WTC11 (cell line): ENCODE results near the gene KPNB1. TPM values are rescaled to one million over a fixed set of nuclear protein-coding genes. Genes with fewer than 3 reads are reported as not detected.

Source experiments
- ATAC-seq: fragments of 200-7000 bp; cut with Tn5 transposase; 2 replicates; pipeline ENCODE4 v1.10.0; 2021; ENCODE audit warnings: mild to moderate bottlenecking, moderate library complexity
- CTCF ChIA-PET: fragments of 300-600 bp; sonication (Branson Sonifier 250); formaldehyde crosslinking; loops from one replicate; lab custom pipeline; 2021; ENCODE audit warnings: antibody characterized with exemption; lab: Charles Lee
- POLR2A ChIA-PET: fragments of 350-600 bp; sonication (Branson Sonifier 250); formaldehyde crosslinking; loops from one replicate; lab custom pipeline; 2021; ENCODE audit warnings: antibody characterized with exemption; lab: Charles Lee
- DNase-seq: peaks from one replicate; pipeline ENCODE4 v3.0.0; 2021; ENCODE audit warnings: low spot score
- H3K27ac Mint-ChIP-seq: 2 replicates; pipeline ENCODE4 v1.8.0; 2021; ENCODE audit warnings: mixed read lengths
- H3K27me3 Mint-ChIP-seq: 2 replicates; pipeline ENCODE4 v1.8.0; 2021; ENCODE audit warnings: low read depth, mild to moderate bottlenecking, moderate library complexity, mixed read lengths
- H3K36me3 Mint-ChIP-seq: 2 replicates; pipeline ENCODE4 v1.8.0; 2021; ENCODE audit warnings: mixed read lengths
- H3K4me1 Mint-ChIP-seq: 2 replicates; pipeline ENCODE4 v1.8.0; 2022; ENCODE audit warnings: mixed read lengths
- H3K4me3 Mint-ChIP-seq: 2 replicates; pipeline ENCODE4 v1.8.0; 2021; ENCODE audit warnings: mild to moderate bottlenecking, moderate library complexity, mixed read lengths
- H3K9me3 Mint-ChIP-seq: 2 replicates; pipeline ENCODE4 v1.8.0; 2021; ENCODE audit warnings: mixed read lengths
- AFF4 ChIP-seq: sonication (generic); formaldehyde crosslinking; IDR thresholded peaks from 2 replicates; pipeline ENCODE4 v1.8.1; 2023; ENCODE audit warnings: mild to moderate bottlenecking, missing genetic modification reagents, borderline replicate concordance
- AR ChIP-seq: fragments of 250-450 bp; sonication (Bioruptor Pico); IDR thresholded peaks from 2 replicates; pipeline ENCODE4 v1.9.0; 2021; ENCODE audit warnings: mild to moderate bottlenecking
- ATF6 ChIP-seq: sonication (generic); formaldehyde crosslinking; IDR thresholded peaks from 2 replicates; pipeline ENCODE4 v1.8.1; 2023; ENCODE audit warnings: mild to moderate bottlenecking, missing genetic modification reagents
- ESRRA ChIP-seq: sonication (generic); formaldehyde crosslinking; IDR thresholded peaks from 2 replicates; pipeline ENCODE4 v1.8.1; 2022; ENCODE audit warnings: mild to moderate bottlenecking, missing genetic modification reagents, borderline replicate concordance
- HMGA2 ChIP-seq: fragments of 250-450 bp; sonication (Bioruptor Pico); IDR thresholded peaks from 2 replicates; pipeline ENCODE4 v1.4.0; 2021; ENCODE audit warnings: mild to moderate bottlenecking, moderate library complexity
- HMGXB4 ChIP-seq: sonication (generic); formaldehyde crosslinking; IDR thresholded peaks from 2 replicates; pipeline ENCODE4 v1.8.1; 2023; ENCODE audit warnings: mild to moderate bottlenecking, moderate library complexity, missing genetic modification reagents
- JAZF1 ChIP-seq: fragments of 250-450 bp; sonication (Bioruptor Pico); IDR thresholded peaks from 2 replicates; pipeline ENCODE4 v1.9.0; 2021; ENCODE audit warnings: moderate library complexity, mild to moderate bottlenecking, inconsistent platforms
- MXD4 ChIP-seq: fragments of 250-450 bp; sonication (Bioruptor Pico); IDR thresholded peaks from 2 replicates; pipeline ENCODE4 v1.8.0; 2021; ENCODE audit warnings: mild to moderate bottlenecking, moderate library complexity, borderline replicate concordance
- NR2C2 ChIP-seq: sonication (generic); formaldehyde crosslinking; IDR thresholded peaks from 2 replicates; pipeline ENCODE4 v1.8.0; 2022; ENCODE audit warnings: mild to moderate bottlenecking, missing genetic modification reagents
- SMAD3 ChIP-seq: sonication (generic); formaldehyde crosslinking; IDR thresholded peaks from 2 replicates; pipeline ENCODE4 v1.8.0; 2022; ENCODE audit warnings: missing genetic modification reagents, mild to moderate bottlenecking, borderline replicate concordance
- STAT6 ChIP-seq: sonication (generic); formaldehyde crosslinking; conservative IDR thresholded peaks from 2 replicates; pipeline ENCODE4 v1.8.1; 2023; ENCODE audit warnings: mild to moderate bottlenecking, low read depth, missing genetic modification reagents, moderate library complexity
- TEAD4 ChIP-seq: sonication (generic); formaldehyde crosslinking; IDR thresholded peaks from 2 replicates; pipeline ENCODE4 v1.8.0; 2022; ENCODE audit warnings: mild to moderate bottlenecking, missing genetic modification reagents
- ZBTB21 ChIP-seq: sonication (generic); formaldehyde crosslinking; IDR thresholded peaks from 2 replicates; pipeline ENCODE4 v1.8.1; 2023; ENCODE audit warnings: mild to moderate bottlenecking, missing genetic modification reagents, borderline replicate concordance
- ZBTB43 ChIP-seq: sonication (generic); formaldehyde crosslinking; IDR thresholded peaks from 2 replicates; pipeline ENCODE4 v1.8.1; 2023; ENCODE audit warnings: mild to moderate bottlenecking, missing genetic modification reagents
- ZMAT4 ChIP-seq: fragments of 250-450 bp; sonication (Bioruptor Pico); IDR thresholded peaks from 2 replicates; pipeline ENCODE4 v1.9.0; 2021; ENCODE audit warnings: mild to moderate bottlenecking
- ZNF263 ChIP-seq: sonication (generic); formaldehyde crosslinking; IDR thresholded peaks from 2 replicates; pipeline ENCODE4 v1.8.1; 2022; ENCODE audit warnings: low read depth, mild to moderate bottlenecking, moderate library complexity, missing genetic modification reagents
- ZNF396 ChIP-seq: fragments of 250-450 bp; sonication (Bioruptor Pico); IDR thresholded peaks from 2 replicates; pipeline ENCODE4 v1.8.0; 2021; ENCODE audit warnings: mild to moderate bottlenecking, moderate library complexity, borderline replicate concordance
- ZNF423 ChIP-seq: fragments of 250-450 bp; sonication (Bioruptor Pico); IDR thresholded peaks from 2 replicates; pipeline ENCODE4 v2.1.2; 2022; ENCODE audit warnings: mild to moderate bottlenecking, moderate library complexity
- total RNA-seq: library from RNA; stranded (reverse); gene quantifications from 3 replicates; pipeline ENCODE4 v1.2.3, GENCODE V29; 2021

Gene KPNB1
- total RNA-seq, 1 experiment from 2014 or later = 506 TPM

GRCh38 chr17:47674499-47674898 lies 24.8 kb downstream of the KPNB1 start:
- ChIA-PET CTCF (interaction anchor here (1.0 kb wide), 1 partner anchor 24 kb away, joined by 3 read pairs; no protein-coding TSS in a partner anchor), POLR2A (no interaction called here)
- Mint-ChIP-seq H3K4me1 (no peaks in the 10 kb centered on the region), H3K27ac (no peak overlapping the region), H3K27me3 (no peaks in the 10 kb centered on the region), H3K9me3 (no peaks in the 10 kb centered on the region), H3K4me3 (no peak overlapping the region), H3K36me3 (peaks cover 94% of the 10 kb centered on the region)
- no peak for TF ChIP-seq ZNF423 (CRISPR knock-in tag)
- TF ChIP-seq SMAD3 (CRISPR knock-in tag) = no peak
- no peak for TF ChIP-seq ESRRA (CRISPR knock-in tag)
- TF ChIP-seq AR (CRISPR knock-in tag) = no peak
- no peak for TF ChIP-seq MXD4 (CRISPR knock-in tag)
- no peak for ATAC-seq
- DNase-seq = no peak

GRCh38 chr17:47675380-47676198 lies 25.9 kb downstream of the KPNB1 start:
- CTCF ChIA-PET = interaction anchor here (1.0 to 2.1 kb wide), 3 partner anchors 12 to 66 kb away, joined by 3 to 6 read pairs (median 5); no protein-coding TSS in a partner anchor
- POLR2A ChIA-PET = interaction anchor here (0.7 kb wide), 1 partner anchor 12 kb away, joined by 5 read pairs; no protein-coding TSS in a partner anchor
- TF ChIP-seq AFF4 (CRISPR knock-in tag) (no peak), ZBTB43 (CRISPR knock-in tag) (no peak), HMGXB4 (CRISPR knock-in tag) (no peak), STAT6 (CRISPR knock-in tag) (no peak), JAZF1 (CRISPR knock-in tag) (no peak), ZNF263 (no peak), HMGA2 (CRISPR knock-in tag) (no peak), ATF6 (CRISPR knock-in tag) (no peak), TEAD4 (CRISPR knock-in tag) (no peak), ZBTB21 (CRISPR knock-in tag) (no peak), ZMAT4 (CRISPR knock-in tag) (no peak), NR2C2 (CRISPR knock-in tag) (no peak), ZNF396 (CRISPR knock-in tag) (no peak)

More at GRCh38 chr17:47675380-47676198, 25.9 kb downstream of the KPNB1 start:
- no peaks in the 10 kb centered on the region for H3K9me3 Mint-ChIP-seq
- no peaks in the 10 kb centered on the region for H3K27me3 Mint-ChIP-seq
- ATAC-seq (no peak), DNase-seq (no peak)
- H3K4me1 Mint-ChIP-seq = no peaks in the 10 kb centered on the region
- peaks cover 93% of the 10 kb centered on the region for H3K36me3 Mint-ChIP-seq
- no peak overlapping the region for H3K4me3 Mint-ChIP-seq
- H3K27ac Mint-ChIP-seq = no peak overlapping the region
